GM18526 (cell line): ENCODE data around the gene RAPH1.

ENCODE experiments used
- POLR2A ChIP-seq: IDR thresholded peaks from 3 replicates; pipeline ENCODE4 v1.6.1; 2011; ENCODE audit not compliant: insufficient read length; ENCODE audit errors: extremely low read depth

RAPH1 gene

DNA sequence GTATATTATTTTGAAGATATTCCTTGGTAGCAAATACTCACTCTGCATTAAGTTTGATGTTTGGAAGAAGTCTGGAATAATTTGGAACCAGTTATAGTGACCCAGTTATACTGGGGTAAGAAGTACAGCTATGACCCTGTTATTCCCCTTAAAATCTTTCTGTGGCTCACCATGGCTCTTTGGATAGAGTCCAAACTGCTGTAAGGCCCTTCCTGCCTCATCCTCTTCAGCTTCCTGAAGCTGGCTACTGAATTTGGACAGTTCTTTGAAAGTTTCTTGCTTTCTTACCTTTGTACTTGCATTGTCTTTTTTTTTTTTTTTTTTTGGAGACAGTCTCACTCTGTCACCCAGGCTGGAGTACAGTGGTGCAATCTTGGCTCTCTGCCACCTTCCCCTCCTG lies 121.3 kb downstream of the RAPH1 start:
- no peak for TF ChIP-seq POLR2A

DNA sequence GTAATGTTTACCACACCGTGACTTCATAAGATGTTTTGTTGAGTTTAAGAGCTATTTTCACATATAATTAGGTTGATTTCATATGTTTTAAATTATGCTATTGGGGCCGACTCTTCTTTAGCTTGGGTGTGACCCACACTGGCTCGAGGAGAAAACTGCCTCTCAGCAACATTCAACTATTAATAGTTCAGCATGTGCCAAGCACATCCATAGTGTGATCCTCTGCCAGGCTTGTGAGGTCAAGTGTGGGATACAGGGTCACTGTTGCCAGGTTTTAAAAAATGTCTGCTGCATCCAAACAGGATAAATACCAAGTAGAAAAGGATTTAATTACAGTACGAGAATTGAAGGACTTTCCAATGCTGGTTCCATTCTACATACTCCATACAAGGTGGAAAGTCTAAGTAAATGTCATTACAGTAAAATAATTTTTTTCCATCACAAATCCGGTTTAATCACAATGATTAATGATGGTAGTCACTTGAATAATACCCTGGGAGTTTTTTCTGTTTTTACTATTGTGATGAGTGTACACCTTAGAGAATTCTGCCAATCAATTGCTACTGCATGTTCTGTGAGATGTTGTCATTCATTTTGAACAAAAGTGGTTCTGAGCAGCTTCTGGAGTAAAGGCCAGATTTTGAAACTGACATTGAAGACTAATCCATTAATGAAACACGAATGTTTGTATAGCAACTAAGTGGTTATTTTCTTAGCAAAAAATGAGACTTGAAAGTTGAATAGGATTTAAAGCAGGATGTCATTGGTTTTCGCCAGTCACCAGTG lies 122.4 kb downstream of the RAPH1 start:
- TF ChIP-seq POLR2A, result no peak

- TF ChIP-seq POLR2A, result no peak
Measured at GRCh38 chr2:203407496-203407895, 127.6 kb downstream of the RAPH1 start.

DNA sequence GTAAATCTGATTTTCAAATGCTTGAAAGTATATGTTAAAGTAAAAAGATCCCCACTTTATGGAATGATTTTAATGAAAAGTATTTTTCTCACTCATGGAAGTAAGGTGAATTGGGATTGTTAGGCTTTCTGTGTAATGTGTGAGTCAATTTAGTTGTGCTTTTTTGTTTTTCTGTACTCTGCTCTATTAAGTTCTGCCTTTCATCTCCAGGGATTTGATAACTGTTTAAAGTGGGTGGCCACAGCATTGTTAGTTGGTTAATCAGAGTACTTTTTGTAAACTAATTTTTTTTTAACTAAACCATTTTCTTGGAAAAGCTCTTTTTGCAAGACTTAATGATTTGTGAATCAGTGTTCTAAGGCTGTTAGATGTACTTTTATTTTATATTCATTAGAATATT lies 130.1 kb downstream of the RAPH1 start:
- no peak for TF ChIP-seq POLR2A

DNA sequence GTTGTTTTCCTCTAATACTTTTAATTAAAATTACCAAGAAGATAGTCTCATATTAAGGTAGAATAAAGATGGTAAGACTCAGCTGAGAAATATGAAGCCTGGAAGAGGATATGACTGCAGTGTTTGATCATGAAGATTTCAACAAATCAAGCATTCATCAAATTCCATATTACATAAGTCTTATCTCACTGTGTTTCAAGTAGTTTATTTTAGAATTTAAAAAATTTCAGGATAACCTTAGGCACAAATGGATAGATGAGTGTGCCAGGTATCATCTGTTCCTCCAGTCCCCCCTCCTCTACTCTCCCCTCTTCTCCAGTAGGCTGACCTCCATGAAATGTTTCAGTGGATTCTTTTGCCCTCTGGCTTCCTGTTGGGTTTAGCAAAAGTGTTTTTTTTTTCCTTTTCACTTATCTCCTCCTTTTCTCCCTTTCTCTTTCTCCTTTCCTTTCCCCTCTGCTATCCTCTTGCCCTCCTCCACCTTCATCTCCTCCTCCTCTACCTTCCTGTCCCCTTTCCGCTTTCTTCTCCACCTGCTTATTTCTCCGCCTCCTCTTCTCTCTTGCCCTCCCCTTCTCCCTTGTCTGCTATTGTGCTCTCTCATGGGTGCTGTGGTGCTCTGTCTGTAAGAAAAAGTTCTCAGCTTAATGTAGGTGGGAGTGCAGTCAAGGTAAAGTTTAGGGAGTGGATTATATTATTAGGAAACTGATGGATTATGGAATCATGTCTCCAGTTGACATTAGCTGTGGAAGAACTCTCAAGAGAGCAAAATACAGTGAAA lies 134.1 kb downstream of the RAPH1 start:
- no peak for TF ChIP-seq POLR2A

DNA sequence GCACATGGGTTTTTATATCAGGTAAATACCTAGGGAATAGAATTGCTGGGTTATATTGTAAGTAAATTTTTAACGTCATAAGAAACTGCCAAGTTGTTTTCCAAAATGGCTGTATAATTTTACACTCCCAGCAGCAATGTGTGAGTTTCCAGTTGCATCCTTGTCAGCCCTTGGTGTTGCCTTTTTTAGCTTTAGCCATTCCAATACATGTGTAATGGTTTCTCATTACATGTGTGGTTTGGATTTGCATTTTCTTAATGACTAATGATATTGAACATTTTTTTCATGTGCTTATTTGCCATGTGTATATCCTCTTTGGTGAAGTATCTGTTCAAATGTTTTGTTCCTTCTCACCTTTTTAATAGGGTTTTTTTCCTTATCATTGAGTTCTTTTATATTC lies 136.1 kb downstream of the RAPH1 start:
- no peak for TF ChIP-seq POLR2A

DNA sequence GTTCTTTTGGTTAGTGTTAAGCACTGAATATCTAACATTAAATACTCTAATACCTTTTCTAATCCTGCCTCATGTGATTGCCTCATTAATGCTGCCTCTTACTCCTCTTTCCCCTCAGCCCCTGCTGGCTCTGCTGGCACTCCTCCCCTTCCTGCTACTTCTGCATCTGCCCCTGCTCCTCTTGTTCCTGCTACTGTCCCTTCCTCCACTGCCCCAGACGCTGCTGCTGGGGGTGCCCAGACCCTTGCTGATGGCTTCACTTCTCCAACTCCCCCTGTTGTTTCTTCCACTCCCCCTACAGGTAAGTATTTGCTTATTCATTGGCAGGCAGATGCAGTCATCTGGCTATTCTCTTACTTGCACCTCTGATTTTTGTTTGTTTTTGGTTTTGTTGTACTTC lies 138.4 kb downstream of the RAPH1 start:
- no peak for TF ChIP-seq POLR2A

- no peak for TF ChIP-seq POLR2A
Measured at GRCh38 chr2:203395858-203396257, 139.2 kb downstream of the RAPH1 start.

DNA sequence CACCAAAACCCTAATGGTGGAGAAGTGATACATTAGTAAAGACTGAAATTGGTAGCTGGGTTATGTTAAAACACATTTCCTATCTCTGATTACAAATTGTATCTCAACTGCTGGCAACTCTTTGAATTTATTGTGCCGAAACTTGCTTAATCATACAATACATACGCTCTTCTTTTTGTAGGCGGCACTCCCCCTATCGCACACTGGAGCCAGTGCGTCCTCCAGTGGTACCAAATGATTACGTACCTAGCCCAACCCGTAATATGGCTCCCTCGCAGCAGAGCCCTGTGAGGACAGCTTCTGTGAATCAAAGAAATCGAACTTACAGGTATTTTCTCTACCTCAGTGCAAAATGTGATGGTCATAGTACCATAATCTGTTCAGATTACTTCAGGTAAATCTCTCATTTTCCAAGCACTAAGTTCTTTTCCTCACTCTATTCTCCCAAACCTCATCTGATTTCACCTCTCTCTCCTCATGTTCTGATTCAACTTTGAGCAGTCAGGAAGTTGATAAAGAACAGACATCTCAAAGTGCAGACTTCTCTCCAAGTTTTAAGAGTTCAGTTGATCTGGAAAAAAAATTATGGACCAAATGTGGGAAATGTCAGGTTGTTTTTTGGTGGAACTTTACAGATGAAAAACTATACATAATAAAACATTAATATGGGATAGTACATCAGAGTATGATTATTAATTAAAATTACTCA lies 140.4 kb downstream of the RAPH1 start:
- no peak for TF ChIP-seq POLR2A

GRCh38 chr2:203383038-203383437 lies 152.1 kb downstream of the RAPH1 start:
- TF ChIP-seq POLR2A, result no peak

DNA sequence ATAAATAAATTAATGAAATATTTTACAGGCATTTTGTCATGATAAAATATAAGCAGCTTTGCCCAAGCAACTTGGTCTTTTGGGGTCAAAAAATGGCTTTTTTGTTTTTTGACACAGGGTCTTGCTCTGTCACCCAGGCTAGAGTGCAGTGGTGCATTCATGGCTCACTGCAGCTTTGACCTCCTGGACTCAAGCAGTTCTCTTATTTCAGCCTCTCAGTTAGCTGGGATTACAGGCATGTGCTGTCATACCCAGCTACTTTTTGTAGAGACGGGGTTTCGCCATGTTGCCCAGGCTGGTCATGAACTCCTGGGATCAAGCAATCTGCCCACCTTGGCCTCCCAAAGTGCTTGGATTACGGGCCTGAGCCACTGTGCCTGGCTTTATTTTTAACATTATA lies 155.9 kb downstream of the RAPH1 start:
- TF ChIP-seq POLR2A, result no peak

DNA sequence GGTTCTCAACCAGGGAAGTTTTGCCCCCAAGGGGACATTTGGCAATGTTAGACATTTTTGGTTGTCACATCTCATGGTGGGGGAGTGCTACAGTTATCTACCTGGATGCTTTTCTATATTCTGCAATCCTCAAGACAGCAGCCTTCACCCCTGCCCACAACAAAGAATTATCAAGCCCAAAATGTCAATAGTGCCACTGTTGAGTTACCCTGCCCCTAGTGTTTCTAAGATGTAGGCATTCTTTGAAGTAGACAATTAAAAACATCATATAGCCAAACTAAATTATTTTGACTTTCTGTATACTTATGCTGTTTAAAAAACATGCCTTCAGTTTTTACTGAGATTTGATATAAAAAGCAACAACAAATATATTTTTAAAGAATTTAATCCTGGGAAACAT lies 158.9 kb downstream of the RAPH1 start:
- TF ChIP-seq POLR2A, result no peak

GRCh38 chr2:203366639-203367466 lies 168.2 kb downstream of the RAPH1 start:
- no peak for TF ChIP-seq POLR2A

DNA sequence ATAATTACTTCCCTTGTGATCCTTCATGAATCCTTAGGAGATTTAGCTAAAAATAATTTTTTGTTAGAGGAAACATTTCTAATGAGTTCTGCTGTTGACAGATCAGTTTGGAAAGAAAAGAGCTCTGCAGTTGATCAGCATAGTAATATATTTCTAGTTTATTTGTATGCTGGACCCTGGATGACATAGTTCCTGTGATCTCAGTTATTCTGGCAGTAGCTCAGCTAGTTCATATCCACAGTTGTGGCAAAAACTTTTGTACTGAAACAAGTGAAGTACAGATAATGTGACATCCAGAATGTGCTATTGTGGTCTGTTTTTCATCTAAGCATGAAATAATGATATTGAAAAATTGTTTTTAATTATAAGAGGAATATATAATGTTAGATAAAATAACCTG lies 173.2 kb downstream of the RAPH1 start:
- TF ChIP-seq POLR2A, result no peak

DNA sequence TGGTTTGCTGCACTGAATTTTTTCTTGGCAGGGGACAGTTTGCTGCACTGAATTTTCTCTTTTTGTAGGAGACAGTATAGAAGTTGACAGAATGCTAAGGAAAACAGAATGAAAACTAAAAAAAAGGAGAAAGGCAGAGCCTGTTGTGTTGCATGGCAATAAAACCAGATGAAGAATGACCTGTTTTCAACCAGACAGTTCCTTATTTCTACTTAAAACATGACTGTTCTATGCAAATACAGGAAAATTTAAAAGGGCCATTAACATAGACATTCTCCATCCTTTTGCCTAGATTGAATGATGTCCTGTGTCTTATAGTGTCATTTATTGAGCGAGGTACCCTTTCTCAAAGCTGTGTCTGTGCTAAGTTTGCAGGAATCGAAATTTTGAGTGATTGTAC lies 173.6 kb downstream of the RAPH1 start:
- TF ChIP-seq POLR2A, result no peak

DNA sequence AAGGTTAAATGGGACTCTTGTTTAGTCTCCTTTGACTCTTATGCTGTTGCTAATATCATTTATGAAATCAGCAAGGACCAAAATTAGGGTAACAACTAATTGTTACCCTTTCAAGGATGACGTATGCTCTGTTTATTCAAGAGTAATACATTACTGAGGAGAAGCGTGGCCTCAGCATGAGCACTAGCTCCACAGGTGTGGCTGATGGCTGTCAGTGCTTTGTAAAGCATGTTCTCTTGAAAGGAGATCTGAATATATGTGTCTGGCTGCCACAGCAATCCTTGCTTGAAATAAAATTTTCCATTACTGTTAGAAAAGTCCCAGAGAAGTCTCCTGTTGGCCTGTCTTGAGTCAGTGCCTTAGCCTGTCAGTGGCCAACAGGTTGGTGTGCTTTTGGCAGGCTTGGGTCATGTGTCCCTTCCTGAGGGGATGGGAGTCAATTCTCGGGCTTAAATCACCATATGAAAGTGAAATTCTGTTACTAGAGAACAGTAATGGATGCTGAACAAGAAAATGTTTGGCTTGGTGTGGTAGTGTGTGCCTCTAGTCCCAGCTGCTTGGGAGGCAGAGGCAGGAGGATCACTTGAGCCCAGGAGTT lies 174.2 kb downstream of the RAPH1 start:
- no peak for TF ChIP-seq POLR2A
